ENCODE data around the gene NELL1. TPM values are rescaled to one million over a fixed set of nuclear protein-coding genes. Genes with fewer than 3 reads are reported as not detected.

The NELL1 gene
- total RNA-seq, 2 donors from 2014 or later, result 0.09 to 0.11 TPM

GRCh38 chr11:20639688-20640087 is 29.7 kb upstream of the NELL1 start:
- Histone ChIP-seq H3K4me3 (ENCODE audit: low read length) (no peak overlapping the region), H3K4me1 (ENCODE audit: control insufficient read depth, insufficient read depth, low read length) (peaks cover 6% of the 10 kb centered on the region), H3K9ac (ENCODE audit: extremely low read depth, low read length, poor library complexity, severe bottlenecking) (no peak overlapping the region), H3K27me3 (ENCODE audit: control insufficient read depth, insufficient read depth, low read length, poor library complexity, severe bottlenecking) (peaks cover 8% of the 10 kb centered on the region), H3K36me3 (ENCODE audit: control insufficient read depth, insufficient read depth, low read length) (no peaks in the 10 kb centered on the region), H3K9me3 (ENCODE audit: control insufficient read depth, low read length) (no peaks in the 10 kb centered on the region), H3K27ac (ENCODE audit: low read depth, low read length) (no peak overlapping the region)
- Mint-ChIP-seq H3K9me3 (no peaks in the 10 kb centered on the region), H3K27me3 (ENCODE audit: insufficient read depth) (peaks cover 31% of the 10 kb centered on the region), H3K27ac (no peak overlapping the region), H3K36me3 (ENCODE audit: low read depth) (no peaks in the 10 kb centered on the region), H3K4me1 (peaks cover 16% of the 10 kb centered on the region), H3K4me3 (no peak overlapping the region)
- DNase-seq, result no peak
- TF ChIP-seq, protein P1, sequence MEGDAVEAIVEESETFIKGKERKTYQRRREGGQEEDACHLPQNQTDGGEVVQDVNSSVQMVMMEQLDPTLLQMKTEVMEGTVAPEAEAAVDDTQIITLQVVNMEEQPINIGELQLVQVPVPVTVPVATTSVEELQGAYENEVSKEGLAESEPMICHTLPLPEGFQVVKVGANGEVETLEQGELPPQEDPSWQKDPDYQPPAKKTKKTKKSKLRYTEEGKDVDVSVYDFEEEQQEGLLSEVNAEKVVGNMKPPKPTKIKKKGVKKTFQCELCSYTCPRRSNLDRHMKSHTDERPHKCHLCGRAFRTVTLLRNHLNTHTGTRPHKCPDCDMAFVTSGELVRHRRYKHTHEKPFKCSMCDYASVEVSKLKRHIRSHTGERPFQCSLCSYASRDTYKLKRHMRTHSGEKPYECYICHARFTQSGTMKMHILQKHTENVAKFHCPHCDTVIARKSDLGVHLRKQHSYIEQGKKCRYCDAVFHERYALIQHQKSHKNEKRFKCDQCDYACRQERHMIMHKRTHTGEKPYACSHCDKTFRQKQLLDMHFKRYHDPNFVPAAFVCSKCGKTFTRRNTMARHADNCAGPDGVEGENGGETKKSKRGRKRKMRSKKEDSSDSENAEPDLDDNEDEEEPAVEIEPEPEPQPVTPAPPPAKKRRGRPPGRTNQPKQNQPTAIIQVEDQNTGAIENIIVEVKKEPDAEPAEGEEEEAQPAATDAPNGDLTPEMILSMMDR (conservative IDR thresholded peaks at IDR 0.05), result no peak
- WGBS, 2 experiments (ENCODE audit: insufficient coverage in 1 of 2, insufficient read length in 1 of 2), result 87 to 88% methylated on average over 3 of the region's 3 CpGs

- no peaks in the 10 kb centered on the region for H3K36me3 ChIP-seq (ENCODE audit: control insufficient read depth, insufficient read depth, low read length)
- H3K4me3 Mint-ChIP-seq, result no peak overlapping the region
- no peak overlapping the region for H3K9ac ChIP-seq (ENCODE audit: extremely low read depth, low read length, poor library complexity, severe bottlenecking)
- no peak for DNase-seq
- TF ChIP-seq, protein P1 (conservative IDR thresholded peaks at IDR 0.05), result no peak
- peaks cover 6% of the 10 kb centered on the region for H3K4me1 ChIP-seq (ENCODE audit: control insufficient read depth, insufficient read depth, low read length)
- no peak overlapping the region for H3K27ac ChIP-seq (ENCODE audit: low read depth, low read length)
- H3K27me3 ChIP-seq (ENCODE audit: control insufficient read depth, insufficient read depth, low read length, poor library complexity, severe bottlenecking), result peaks cover 8% of the 10 kb centered on the region
- H3K36me3 Mint-ChIP-seq (ENCODE audit: low read depth), result no peaks in the 10 kb centered on the region
- no peak overlapping the region for H3K4me3 ChIP-seq (ENCODE audit: low read length)
- WGBS, 2 experiments (ENCODE audit: insufficient coverage in 1 of 2, insufficient read length in 1 of 2), result 100% methylated on average over 2 of the region's 2 CpGs; no CpG with 5 or more reads in 1 of the 2 experiments
- H3K9me3 Mint-ChIP-seq, result no peaks in the 10 kb centered on the region
- H3K4me1 Mint-ChIP-seq, result peaks cover 14% of the 10 kb centered on the region
- H3K27me3 Mint-ChIP-seq (ENCODE audit: insufficient read depth), result peaks cover 38% of the 10 kb centered on the region
- H3K9me3 ChIP-seq (ENCODE audit: control insufficient read depth, low read length), result no peaks in the 10 kb centered on the region
- H3K27ac Mint-ChIP-seq, result no peak overlapping the region
These were observed 29.0 kb upstream of the NELL1 start for GRCh38 chr11:20640401-20640800.

GRCh38 chr11:20644360-20644759 is 25.0 kb upstream of the NELL1 start:
- Mint-ChIP-seq H3K4me3 (no peak overlapping the region), H3K36me3 (ENCODE audit: low read depth) (no peaks in the 10 kb centered on the region), H3K4me1 (peaks cover 4% of the 10 kb centered on the region), H3K9me3 (no peaks in the 10 kb centered on the region), H3K27ac (no peak overlapping the region), H3K27me3 (ENCODE audit: insufficient read depth) (peaks cover 37% of the 10 kb centered on the region)
- Histone ChIP-seq H3K36me3 (ENCODE audit: control insufficient read depth, insufficient read depth, low read length) (no peaks in the 10 kb centered on the region), H3K4me1 (ENCODE audit: control insufficient read depth, insufficient read depth, low read length) (no peaks in the 10 kb centered on the region), H3K4me3 (ENCODE audit: low read length) (no peak overlapping the region), H3K27ac (ENCODE audit: low read depth, low read length) (no peak overlapping the region), H3K27me3 (ENCODE audit: control insufficient read depth, insufficient read depth, low read length, poor library complexity, severe bottlenecking) (no peaks in the 10 kb centered on the region), H3K9ac (ENCODE audit: extremely low read depth, low read length, poor library complexity, severe bottlenecking) (no peak overlapping the region), H3K9me3 (ENCODE audit: control insufficient read depth, low read length) (no peaks in the 10 kb centered on the region)
- WGBS, 2 experiments (ENCODE audit: insufficient coverage in 1 of 2, insufficient read length in 1 of 2), result 90 to 94% methylated on average over 4 of the region's 4 CpGs
- no peak for DNase-seq
- TF ChIP-seq, protein P1 (conservative IDR thresholded peaks at IDR 0.05), result no peak
